GM10847 (cell line): ENCODE results near the gene SLC25A26.

Experiments used
- POLR2A ChIP-seq: IDR thresholded peaks from 2 replicates; pipeline ENCODE4 v1.6.1; 2011; ENCODE audit not compliant: insufficient read length; ENCODE audit errors: extremely low read depth

SLC25A26 gene

GRCh38 chr3:66392512-66392911, 171.7 kb downstream of the SLC25A26 start:
- no peak for TF ChIP-seq POLR2A

DNA sequence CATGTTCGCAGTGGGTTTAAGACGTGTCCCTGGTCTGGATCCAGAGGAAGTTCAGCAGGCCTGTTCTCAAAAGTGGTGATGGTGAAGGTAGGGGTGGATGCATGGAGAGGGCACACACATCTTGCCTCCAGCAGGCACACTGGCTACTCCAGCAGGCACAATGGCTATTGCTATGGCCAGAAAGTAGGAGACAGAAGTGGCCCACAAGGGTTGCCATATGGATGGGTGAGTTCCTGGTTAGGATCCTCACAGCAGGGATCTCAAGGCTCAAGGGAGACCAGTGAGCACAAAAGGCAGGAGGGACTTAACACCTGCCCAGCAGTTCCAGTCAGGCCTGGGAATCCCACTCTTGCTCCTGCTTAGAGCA, 172.1 kb downstream of the SLC25A26 start:
- no peak for TF ChIP-seq POLR2A

DNA sequence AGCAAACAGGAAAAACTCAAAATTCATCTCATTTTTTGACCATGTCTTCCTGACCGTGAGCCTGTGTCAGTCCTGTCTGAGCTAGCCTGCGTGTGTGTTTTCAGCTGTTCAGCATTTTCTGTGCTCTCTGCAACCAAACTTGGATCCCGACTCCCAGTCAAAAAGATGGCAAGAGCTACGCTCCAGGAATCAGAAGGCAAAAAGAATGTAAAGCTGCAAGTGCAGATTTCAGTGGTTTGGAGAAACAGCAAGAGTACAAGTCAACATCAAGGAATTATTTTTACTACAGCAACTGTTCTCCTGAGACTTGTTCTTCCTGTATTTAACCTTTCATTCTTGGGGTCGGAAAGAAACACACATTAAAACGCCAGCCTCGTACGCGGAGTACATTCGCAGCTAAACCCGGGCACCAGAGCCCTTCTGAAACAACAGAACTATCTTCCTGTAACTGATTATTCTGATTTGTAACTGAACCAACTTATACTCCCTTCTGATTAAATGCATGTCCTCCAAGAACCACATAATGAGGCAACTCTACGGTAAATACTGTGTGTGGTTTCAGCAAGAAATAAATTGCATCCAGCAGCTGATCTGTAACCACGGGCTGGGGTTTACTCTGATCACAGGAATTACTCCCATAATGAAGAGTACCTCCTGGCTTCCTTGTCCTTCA, 172.7 kb downstream of the SLC25A26 start:
- TF ChIP-seq POLR2A: no peak

DNA sequence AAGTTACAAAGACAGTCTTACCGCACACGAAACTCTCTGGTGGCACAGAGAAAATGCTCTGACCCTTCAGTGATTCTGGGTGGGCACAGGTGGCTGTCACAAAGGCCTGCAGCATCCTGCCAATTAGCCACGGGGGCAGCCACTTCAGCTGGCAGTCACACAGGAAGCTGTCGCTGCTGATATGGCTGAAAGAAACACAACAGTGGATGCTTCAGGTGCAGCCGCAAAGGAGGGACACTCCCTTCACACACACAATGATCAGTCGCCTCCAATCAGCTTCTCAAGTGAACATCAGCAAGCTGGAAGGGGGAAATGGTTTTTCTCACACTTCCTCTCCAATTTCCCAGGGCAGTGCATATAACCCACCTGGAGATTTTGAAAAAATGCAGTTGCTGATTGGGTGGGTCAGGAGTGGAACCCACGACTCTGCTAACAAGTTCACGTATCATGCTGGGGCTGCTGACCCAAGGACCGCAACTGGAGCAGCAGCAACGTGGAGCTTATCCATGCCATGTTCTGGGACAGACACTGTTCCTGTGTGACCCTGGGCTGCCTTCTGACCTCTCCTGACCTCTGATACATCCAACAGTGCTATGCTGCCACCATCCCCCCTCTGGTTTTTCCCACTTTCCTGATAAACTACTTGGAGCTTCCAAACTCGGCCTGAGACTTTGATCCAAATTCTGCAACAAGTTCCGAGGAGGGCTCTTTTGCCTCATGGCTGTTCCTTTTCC, 173.4 kb downstream of the SLC25A26 start:
- no peak for TF ChIP-seq POLR2A

GRCh38 chr3:66394753-66395249, 174.0 kb downstream of the SLC25A26 start:
- no peak for TF ChIP-seq POLR2A

DNA sequence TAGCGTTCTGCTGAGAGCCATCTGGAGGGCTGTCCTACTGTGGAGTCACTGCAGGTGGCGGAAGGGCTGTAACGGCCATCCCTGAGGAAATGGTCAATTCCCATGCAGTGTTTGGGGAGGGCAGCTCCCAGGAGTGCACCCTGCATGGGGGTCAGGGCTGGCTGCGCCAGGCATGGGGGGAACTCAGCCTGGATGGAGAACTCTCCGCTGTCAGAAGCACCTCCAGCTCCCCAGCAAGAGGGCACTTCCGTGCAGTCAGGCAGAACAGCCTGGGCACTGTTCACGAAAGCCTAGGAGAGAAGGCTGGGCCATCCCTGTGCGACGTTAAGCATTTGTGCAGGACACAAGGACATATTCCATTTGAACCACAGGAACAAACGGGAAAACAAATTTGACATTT, 174.8 kb downstream of the SLC25A26 start:
- TF ChIP-seq POLR2A: no peak

- TF ChIP-seq POLR2A: no peak
Observed at GRCh38 chr3:66396161-66396760, 175.5 kb downstream of the SLC25A26 start.

DNA sequence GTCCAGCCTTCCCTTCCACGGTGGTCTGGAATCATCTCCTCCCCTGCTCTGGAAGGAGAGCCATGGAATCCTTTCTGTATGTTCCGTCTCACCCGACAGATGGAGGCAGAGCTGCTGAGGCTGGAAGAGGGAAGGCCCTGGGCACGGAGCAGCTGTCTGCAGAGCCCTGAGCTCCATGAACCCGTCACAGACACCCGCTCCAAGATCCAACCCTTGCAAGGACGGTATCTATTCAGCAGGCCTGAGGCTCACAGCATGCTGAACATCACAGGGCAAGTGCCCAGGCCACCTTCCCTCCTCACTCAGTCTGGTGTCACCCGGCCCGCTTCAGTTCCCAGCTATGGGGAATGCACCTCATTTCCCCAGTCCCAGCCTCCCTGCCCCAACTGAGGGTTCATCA, 176.1 kb downstream of the SLC25A26 start:
- TF ChIP-seq POLR2A: no peak

DNA sequence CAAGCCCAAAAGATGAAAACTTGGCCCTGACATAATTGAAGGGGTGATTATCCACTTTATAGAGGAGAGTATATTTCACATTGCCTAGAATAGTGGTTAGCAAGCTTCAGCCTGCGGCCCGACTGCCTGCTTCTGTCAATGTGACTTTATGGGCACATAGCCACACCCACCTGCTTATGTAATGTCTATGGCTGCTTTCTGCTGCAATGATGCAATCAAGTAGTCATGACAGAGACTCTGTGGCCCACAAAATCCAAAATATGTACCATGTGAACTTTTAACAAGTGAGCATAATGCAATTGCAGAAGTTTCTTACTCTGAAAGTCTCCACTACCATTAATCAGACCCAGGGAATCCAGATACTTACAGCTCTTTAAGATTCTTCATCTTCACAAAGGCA, 176.9 kb downstream of the SLC25A26 start:
- no peak for TF ChIP-seq POLR2A

GRCh38 chr3:66398228-66399025, 177.6 kb downstream of the SLC25A26 start:
- no peak for TF ChIP-seq POLR2A

GRCh38 chr3:66399529-66400232, 178.9 kb downstream of the SLC25A26 start:
- TF ChIP-seq POLR2A: no peak

GRCh38 chr3:66400411-66401156, 179.8 kb downstream of the SLC25A26 start:
- no peak for TF ChIP-seq POLR2A

DNA sequence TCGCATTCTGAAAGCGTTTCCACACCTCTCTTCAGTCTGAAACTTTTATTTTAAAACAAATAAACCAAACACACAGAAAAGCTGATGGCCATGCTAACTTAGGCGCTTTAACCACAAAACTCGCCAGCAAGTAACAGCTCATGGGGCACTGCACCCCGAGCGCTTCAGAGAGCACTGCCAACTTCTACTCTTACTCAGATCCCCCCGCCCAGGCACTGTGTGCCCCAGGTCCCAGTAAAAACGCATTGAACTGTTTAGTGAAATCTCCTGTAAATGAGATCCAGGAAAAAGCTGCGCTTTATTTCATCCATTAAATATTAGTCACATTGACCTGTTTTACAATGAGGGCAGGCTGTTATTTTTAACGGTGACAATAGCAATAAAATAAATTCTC, 180.4 kb downstream of the SLC25A26 start:
- TF ChIP-seq POLR2A: no peak
